ENCODE data around the gene SDR9C7.

DNA sequence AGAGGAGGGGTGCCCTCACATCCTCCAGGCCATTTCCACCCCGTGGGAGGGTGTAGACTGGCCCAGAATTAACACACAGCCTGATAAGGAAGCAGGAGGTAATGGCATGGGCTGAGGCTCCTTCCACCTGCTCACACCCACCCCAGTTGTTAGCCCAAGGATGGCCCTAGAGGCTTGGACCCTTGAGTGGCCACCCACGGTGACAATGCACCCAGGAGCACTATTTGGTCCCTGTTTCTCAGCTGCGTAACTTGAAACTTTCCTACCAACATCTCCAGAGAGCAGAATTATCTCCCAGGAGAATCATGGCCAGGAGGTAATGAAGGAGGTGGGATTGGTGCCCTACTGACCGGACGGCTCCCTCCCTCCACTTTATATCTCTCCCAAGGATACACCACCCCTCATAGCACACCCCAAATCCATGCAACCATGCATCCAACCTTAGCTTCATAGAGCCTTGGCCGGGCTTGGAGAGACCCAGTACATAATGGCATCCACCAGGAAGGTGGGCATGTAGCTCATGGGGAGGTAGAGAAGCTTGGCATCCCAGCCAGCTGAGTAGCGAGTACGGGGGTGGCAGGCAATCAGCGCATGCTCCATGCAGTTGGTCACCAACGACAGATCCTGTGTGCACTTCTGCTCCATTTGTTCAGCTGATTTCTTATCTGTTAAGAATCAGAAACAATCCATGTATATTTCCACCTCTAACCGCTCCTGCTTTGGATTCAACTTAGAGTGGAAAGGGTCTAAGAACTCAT, 17.6 kb upstream of the SDR9C7 start:
- TF ChIP-seq CTCF (IDR thresholded peaks at IDR 0.05) (no peak), POLR2A (IDR thresholded peaks at IDR 0.05) (no peak)
